Smooth muscle cell (in vitro differentiated cells): ENCODE data around the gene PRCC. TPM values are rescaled to one million over a fixed set of nuclear protein-coding genes. Genes with fewer than 3 reads are reported as not detected.

Experiments
- DNase-seq: peaks from one replicate; lab custom pipeline; 2025; ENCODE audit not compliant: unreplicated experiment; lab: John Stamatoyannopoulos, UW
- H2AFZ ChIP-seq: fragments of 200-600 bp; sonication (generic); 2 replicates; pipeline ENCODE4 v1.6.0; 2016; ENCODE audit warnings: antibody characterized with exemption, low read depth, mild to moderate bottlenecking
- H3F3A ChIP-seq: fragments of 200-600 bp; sonication (generic); 2 replicates; pipeline ENCODE4 v1.6.0; 2017; ENCODE audit warnings: antibody characterized with exemption, low read depth
- H3K27ac ChIP-seq: fragments of 200-600 bp; sonication (generic); 2 replicates; pipeline ENCODE4 v1.5.1; 2016; ENCODE audit warnings: low read depth, mild to moderate bottlenecking
- H3K27me3 ChIP-seq: fragments of 200-600 bp; sonication (generic); 2 replicates; pipeline ENCODE4 v1.6.1; 2016; ENCODE audit warnings: low read depth, mild to moderate bottlenecking
- H3K36me3 ChIP-seq: fragments of 200-600 bp; sonication (generic); 2 replicates; pipeline ENCODE4 v1.5.1; 2016; ENCODE audit warnings: low read depth
- H3K4me1 ChIP-seq: fragments of 200-600 bp; sonication (generic); 2 replicates; pipeline ENCODE4 v1.5.1; 2016; ENCODE audit warnings: low read depth
- H3K4me2 ChIP-seq: fragments of 200-600 bp; sonication (generic); 2 replicates; pipeline ENCODE4 v1.6.0; 2016; ENCODE audit warnings: mild to moderate bottlenecking
- H3K4me3 ChIP-seq: fragments of 200-600 bp; sonication (generic); 2 replicates; pipeline ENCODE4 v1.5.1; 2016; ENCODE audit warnings: mild to moderate bottlenecking
- H3K79me2 ChIP-seq: fragments of 200-600 bp; sonication (generic); 2 replicates; pipeline ENCODE4 v1.6.0; 2016; ENCODE audit warnings: low read depth, mild to moderate bottlenecking
- H3K9ac ChIP-seq: fragments of 200-600 bp; sonication (generic); 2 replicates; pipeline ENCODE4 v1.6.0; 2016; ENCODE audit warnings: low read depth
- H3K9me3 ChIP-seq: fragments of 200-600 bp; sonication (generic); replicated peaks from 2 replicates; pipeline ENCODE4 v1.5.1; 2016; ENCODE audit warnings: low read depth
- H4K20me1 ChIP-seq: fragments of 200-600 bp; sonication (generic); 2 replicates; pipeline ENCODE4 v1.6.0; 2016; ENCODE audit warnings: low read depth
- CTCF ChIP-seq: fragments of 200-600 bp; sonication (generic); IDR thresholded peaks from 2 replicates; pipeline ENCODE4 v1.5.1; 2017; ENCODE audit warnings: borderline replicate concordance, mild to moderate bottlenecking, antibody characterized with exemption; ENCODE audit not compliant: insufficient read depth, poor library complexity, severe bottlenecking
- WGBS: methylation state at CpG from one replicate; pipeline ENCODE4 v1.1.7; 2016; ENCODE audit warnings: low lambda C conversion rate; 5-methylcytosine and 5-hydroxymethylcytosine counted together
- polyA plus RNA-seq: library from polyadenylated mRNA; unstranded; fragments of >200 nt; fragmentation: Nextera tagmentation; extraction: Ambion mirVana; gene quantifications from 2 replicates; pipeline ENCODE4 v1.2.1, GENCODE V29; 2016
- total RNA-seq: library from RNA; depleted of rRNA; stranded (reverse); fragments of >200 nt; gene quantifications from 2 replicates; pipeline ENCODE4 v1.2.3, GENCODE V29; 2014

The PRCC gene
- total and polyA plus RNA-seq, 2 experiments from 2014 or later: 37.7 to 68.7 TPM

- Histone ChIP-seq H3K4me3 (no peak overlapping the region), H3F3A (no peaks in the 10 kb centered on the region), H3K4me1 (peaks cover 10% of the 10 kb centered on the region), H3K4me2 (no peak overlapping the region), H2AFZ (no peak overlapping the region), H4K20me1 (no peaks in the 10 kb centered on the region), H3K36me3 (no peaks in the 10 kb centered on the region), H3K27me3 (peaks cover 41% of the 10 kb centered on the region), H3K9me3 (no peaks in the 10 kb centered on the region), H3K79me2 (no peaks in the 10 kb centered on the region), H3K9ac (no peak overlapping the region), H3K27ac (no peak overlapping the region)
- WGBS: 71% methylated on average over 15 of the region's 16 CpGs
- no peak for DNase-seq
- TF ChIP-seq CTCF: no peak
Measured at GRCh38 chr1:156841295-156841855, 74.0 kb downstream of the PRCC start.

- Histone ChIP-seq H3K27ac (no peak overlapping the region), H3K9ac (no peak overlapping the region), H2AFZ (no peak overlapping the region), H3K36me3 (no peaks in the 10 kb centered on the region), H3K27me3 (peaks cover 53% of the 10 kb centered on the region), H3K4me3 (no peak overlapping the region), H3K79me2 (no peaks in the 10 kb centered on the region), H3K9me3 (no peaks in the 10 kb centered on the region), H3K4me1 (peaks cover 10% of the 10 kb centered on the region), H4K20me1 (no peaks in the 10 kb centered on the region), H3F3A (no peaks in the 10 kb centered on the region), H3K4me2 (no peak overlapping the region)
- TF ChIP-seq CTCF: no peak
- 84% methylated on average over 9 of the region's 9 CpGs for WGBS
- DNase-seq: no peak
Measured at GRCh38 chr1:156842618-156843300, 75.4 kb downstream of the PRCC start.

GRCh38 chr1:156844102-156844501 is 76.8 kb downstream of the PRCC start:
- H3K9me3 ChIP-seq: no peaks in the 10 kb centered on the region
- no peaks in the 10 kb centered on the region for H3F3A ChIP-seq
- no peak overlapping the region for H3K9ac ChIP-seq
- H3K4me2 ChIP-seq: no peak overlapping the region
- H4K20me1 ChIP-seq: no peaks in the 10 kb centered on the region
- no peak for DNase-seq
- no peak overlapping the region for H3K27ac ChIP-seq
- H3K4me1 ChIP-seq: peaks cover 20% of the 10 kb centered on the region
- peaks cover 67% of the 10 kb centered on the region for H3K27me3 ChIP-seq
- no peaks in the 10 kb centered on the region for H3K79me2 ChIP-seq
- H3K4me3 ChIP-seq: no peak overlapping the region
- 72% methylated on average over 6 of the region's 6 CpGs for WGBS
- H3K36me3 ChIP-seq: no peaks in the 10 kb centered on the region
- H2AFZ ChIP-seq: no peak overlapping the region
- TF ChIP-seq CTCF: no peak

GRCh38 chr1:156844638-156845037 is 77.3 kb downstream of the PRCC start:
- Histone ChIP-seq H3K9ac (no peak overlapping the region), H3K4me2 (peak overlapping the region; percentile 44)
- WGBS: 52% methylated on average over 14 of the region's 14 CpGs

More at GRCh38 chr1:156844638-156845037, 77.3 kb downstream of the PRCC start:
- no peak overlapping the region for H3K4me3 ChIP-seq
- no peak for TF ChIP-seq CTCF
- H3K79me2 ChIP-seq: no peaks in the 10 kb centered on the region
- H3K27ac ChIP-seq: no peak overlapping the region
- H3K27me3 ChIP-seq: peaks cover 71% of the 10 kb centered on the region
- H4K20me1 ChIP-seq: no peaks in the 10 kb centered on the region
- no peaks in the 10 kb centered on the region for H3F3A ChIP-seq
- no peaks in the 10 kb centered on the region for H3K36me3 ChIP-seq
- no peaks in the 10 kb centered on the region for H3K9me3 ChIP-seq
- DNase-seq: no peak
- peaks cover 16% of the 10 kb centered on the region for H3K4me1 ChIP-seq
- H2AFZ ChIP-seq: no peak overlapping the region
